ENCODE data around the gene YWHAH.

YWHAH gene

DNA sequence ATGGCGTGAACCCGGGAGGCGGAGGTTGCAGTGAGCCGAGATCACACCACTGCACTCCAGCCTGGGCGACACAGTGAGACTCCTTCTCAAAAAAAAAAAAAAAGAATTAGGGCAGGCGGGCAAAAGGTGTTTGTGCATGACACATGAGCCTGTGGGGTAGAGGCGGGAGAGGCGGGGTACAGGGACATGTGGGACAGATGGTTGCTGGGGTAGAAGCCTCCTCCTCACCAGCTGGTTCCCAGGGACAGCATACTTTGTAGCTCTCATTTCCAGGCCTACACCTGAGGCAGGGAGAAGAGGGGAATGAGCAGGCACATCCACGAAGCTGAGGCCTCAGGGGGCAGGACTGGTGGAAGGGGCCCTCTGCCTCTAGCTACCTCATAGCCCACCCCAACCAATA lies 23.7 kb downstream of the YWHAH start:
- no peak overlapping the region for H3K4me3 ChIP-seq (ENCODE audit: low read depth in 1 of 2, low read length in 2 of 2)
- no peak overlapping the region for H3K9ac ChIP-seq (ENCODE audit: low read depth, low read length)
- no peaks in the 10 kb centered on the region for H3K9me3 ChIP-seq (ENCODE audit: insufficient read depth, low read length, severe bottlenecking)
- no peak overlapping the region for H2AFZ ChIP-seq (ENCODE audit: low read depth, low read length)
- H3K4me1 ChIP-seq (ENCODE audit: insufficient read depth, low read length), result no peaks in the 10 kb centered on the region
- no peaks in the 10 kb centered on the region for H3K36me3 ChIP-seq (ENCODE audit: insufficient read depth, low read length)
- no peaks in the 10 kb centered on the region for H3K27me3 ChIP-seq (ENCODE audit: insufficient read depth, low read length, poor library complexity)
- no peaks in the 10 kb centered on the region for H4K20me1 ChIP-seq (ENCODE audit: insufficient read depth, low read length)
- H3K4me2 ChIP-seq (ENCODE audit: insufficient read depth, low read length), result no peak overlapping the region
- no peak for DNase-seq
- H3K79me2 ChIP-seq (ENCODE audit: insufficient read depth, low read length), result no peaks in the 10 kb centered on the region
- no peak for ATAC-seq (ENCODE audit: insufficient read depth, low read depth)
- H3K27ac ChIP-seq (ENCODE audit: low read length), result no peak overlapping the region
- TF ChIP-seq, protein P1, sequence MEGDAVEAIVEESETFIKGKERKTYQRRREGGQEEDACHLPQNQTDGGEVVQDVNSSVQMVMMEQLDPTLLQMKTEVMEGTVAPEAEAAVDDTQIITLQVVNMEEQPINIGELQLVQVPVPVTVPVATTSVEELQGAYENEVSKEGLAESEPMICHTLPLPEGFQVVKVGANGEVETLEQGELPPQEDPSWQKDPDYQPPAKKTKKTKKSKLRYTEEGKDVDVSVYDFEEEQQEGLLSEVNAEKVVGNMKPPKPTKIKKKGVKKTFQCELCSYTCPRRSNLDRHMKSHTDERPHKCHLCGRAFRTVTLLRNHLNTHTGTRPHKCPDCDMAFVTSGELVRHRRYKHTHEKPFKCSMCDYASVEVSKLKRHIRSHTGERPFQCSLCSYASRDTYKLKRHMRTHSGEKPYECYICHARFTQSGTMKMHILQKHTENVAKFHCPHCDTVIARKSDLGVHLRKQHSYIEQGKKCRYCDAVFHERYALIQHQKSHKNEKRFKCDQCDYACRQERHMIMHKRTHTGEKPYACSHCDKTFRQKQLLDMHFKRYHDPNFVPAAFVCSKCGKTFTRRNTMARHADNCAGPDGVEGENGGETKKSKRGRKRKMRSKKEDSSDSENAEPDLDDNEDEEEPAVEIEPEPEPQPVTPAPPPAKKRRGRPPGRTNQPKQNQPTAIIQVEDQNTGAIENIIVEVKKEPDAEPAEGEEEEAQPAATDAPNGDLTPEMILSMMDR (IDR thresholded peaks at IDR 0.05; ENCODE audit: borderline replicate concordance, extremely low read depth, low read length, poor library complexity, severe bottlenecking), result no peak
- no peak for TF ChIP-seq EZH2 (IDR thresholded peaks at IDR 0.05; ENCODE audit: borderline replicate concordance, low read depth, low read length, severe bottlenecking)

DNA sequence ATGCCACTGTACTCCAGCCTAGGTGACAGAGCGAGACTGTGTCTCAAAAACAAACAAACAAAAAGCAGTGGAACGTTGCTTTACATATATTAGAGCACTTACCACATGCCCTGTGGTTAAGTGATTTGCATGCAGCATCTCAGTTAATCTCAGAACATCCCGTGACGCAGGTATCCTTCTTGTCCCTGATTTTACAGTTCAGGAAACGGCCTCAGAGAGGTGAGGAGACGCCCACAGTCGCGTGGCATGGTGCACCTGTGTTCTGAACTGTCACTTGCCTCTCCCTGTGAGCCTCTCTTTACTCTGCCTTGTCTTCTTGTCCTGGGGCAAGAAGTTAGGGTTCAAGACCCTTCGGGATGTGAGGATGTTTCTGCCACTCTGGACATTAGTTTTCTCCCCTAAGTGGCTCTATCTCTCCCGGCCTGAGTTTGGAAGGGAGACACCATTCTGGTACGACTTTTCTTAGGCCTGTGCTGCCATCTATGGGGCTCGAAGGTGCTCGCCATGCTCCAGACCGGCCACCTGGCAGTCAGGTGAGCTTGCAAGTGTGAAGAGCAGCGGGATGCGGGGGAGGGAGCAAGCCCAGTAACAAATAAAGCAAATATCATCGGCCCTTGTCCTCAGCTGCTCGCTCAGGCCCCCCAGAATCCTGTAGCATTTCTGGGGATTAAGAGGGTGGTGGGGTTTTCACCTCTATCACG lies 25.6 kb downstream of the YWHAH start:
- Histone ChIP-seq H3K27ac (ENCODE audit: low read length) (no peak overlapping the region), H3K36me3 (ENCODE audit: insufficient read depth, low read length) (no peaks in the 10 kb centered on the region), H3K4me2 (ENCODE audit: insufficient read depth, low read length) (no peak overlapping the region), H3K9ac (ENCODE audit: low read depth, low read length) (no peak overlapping the region), H3K27me3 (ENCODE audit: insufficient read depth, low read length, poor library complexity) (no peaks in the 10 kb centered on the region), H4K20me1 (ENCODE audit: insufficient read depth, low read length) (no peaks in the 10 kb centered on the region), H3K4me1 (ENCODE audit: insufficient read depth, low read length) (no peaks in the 10 kb centered on the region), H3K79me2 (ENCODE audit: insufficient read depth, low read length) (no peaks in the 10 kb centered on the region), H3K4me3 (ENCODE audit: low read depth in 1 of 2, low read length in 2 of 2) (no peak overlapping the region), H3K9me3 (ENCODE audit: insufficient read depth, low read length, severe bottlenecking) (no peaks in the 10 kb centered on the region), H2AFZ (ENCODE audit: low read depth, low read length) (peak overlapping the region; percentile 24; the same call in 1 of the 2 replicates)
- TF ChIP-seq, protein P1 (IDR thresholded peaks at IDR 0.05; ENCODE audit: borderline replicate concordance, extremely low read depth, low read length, poor library complexity, severe bottlenecking), result peak; percentile 71
- TF ChIP-seq EZH2 (IDR thresholded peaks at IDR 0.05; ENCODE audit: borderline replicate concordance, low read depth, low read length, severe bottlenecking), result no peak
- DNase-seq (peak; percentile 42), ATAC-seq (ENCODE audit: insufficient read depth, low read depth) (peak; percentile 78; the same call in 2 of the 3 replicates)

DNA sequence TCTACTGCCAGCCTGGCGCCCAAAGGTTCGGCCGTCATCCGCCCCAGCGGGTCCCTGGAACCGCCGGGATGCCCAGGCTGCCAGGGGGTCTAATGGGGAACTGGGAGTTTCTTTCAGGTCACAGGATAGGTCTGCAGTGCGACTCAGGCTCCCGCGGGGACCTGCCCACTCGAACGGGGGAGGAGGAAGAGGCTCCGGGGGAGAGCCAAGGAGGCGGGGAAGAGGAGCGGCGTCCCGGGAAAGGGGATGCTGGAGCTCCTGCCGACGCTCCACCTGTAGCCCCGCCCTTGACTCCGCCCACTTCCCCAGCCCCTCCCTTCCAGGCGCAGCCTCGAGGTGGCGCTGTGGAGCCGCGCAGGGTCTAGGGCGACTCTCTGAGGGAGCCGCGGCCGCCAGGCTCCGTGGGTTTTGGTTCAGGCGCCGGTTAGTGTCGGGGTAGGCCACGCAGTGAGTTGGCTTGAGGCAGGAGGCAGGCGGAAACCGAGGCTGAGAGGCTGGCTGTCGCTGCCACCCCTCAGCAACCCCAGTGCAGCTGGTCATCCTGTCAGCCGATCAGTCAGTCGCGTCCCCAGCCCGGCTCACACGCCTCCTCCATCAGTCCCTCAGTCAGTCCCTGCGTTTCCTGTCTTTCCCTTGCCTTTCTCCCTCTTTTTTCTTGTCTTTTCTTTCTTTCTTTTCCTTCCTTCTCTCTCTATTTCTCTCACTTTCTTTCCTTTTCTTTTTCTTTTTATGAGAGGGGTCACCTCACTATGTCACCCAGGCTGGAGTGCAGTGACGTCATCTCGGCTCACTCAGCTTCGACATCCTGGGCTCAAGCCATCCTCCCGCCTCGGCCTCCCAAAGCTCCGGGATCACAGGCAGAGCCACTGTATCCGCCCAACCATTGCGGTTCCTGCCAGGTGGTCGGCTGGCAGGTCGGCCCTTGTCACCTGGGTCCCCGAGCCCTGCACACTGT lies 26.4 kb downstream of the YWHAH start:
- Histone ChIP-seq H3K4me3 (ENCODE audit: low read depth in 1 of 2, low read length in 2 of 2) (no peak overlapping the region), H3K79me2 (ENCODE audit: insufficient read depth, low read length) (no peaks in the 10 kb centered on the region), H3K4me1 (ENCODE audit: insufficient read depth, low read length) (no peaks in the 10 kb centered on the region), H4K20me1 (ENCODE audit: insufficient read depth, low read length) (no peaks in the 10 kb centered on the region), H2AFZ (ENCODE audit: low read depth, low read length) (no peak overlapping the region), H3K9me3 (ENCODE audit: insufficient read depth, low read length, severe bottlenecking) (no peaks in the 10 kb centered on the region), H3K9ac (ENCODE audit: low read depth, low read length) (no peak overlapping the region), H3K4me2 (ENCODE audit: insufficient read depth, low read length) (no peak overlapping the region), H3K36me3 (ENCODE audit: insufficient read depth, low read length) (no peaks in the 10 kb centered on the region), H3K27ac (ENCODE audit: low read length) (no peak overlapping the region), H3K27me3 (ENCODE audit: insufficient read depth, low read length, poor library complexity) (no peaks in the 10 kb centered on the region)
- DNase-seq (peak; percentile 27), ATAC-seq (ENCODE audit: insufficient read depth, low read depth) (0 out of 3 replicates have a peak, but pooled peaks have one; percentile 45)
- TF ChIP-seq, protein P1 (IDR thresholded peaks at IDR 0.05; ENCODE audit: borderline replicate concordance, extremely low read depth, low read length, poor library complexity, severe bottlenecking), result peak; percentile 48
- TF ChIP-seq EZH2 (IDR thresholded peaks at IDR 0.05; ENCODE audit: borderline replicate concordance, low read depth, low read length, severe bottlenecking), result no peak

Measured in DND-41 (cell line).